ENCODE data around the gene EXOC4. TPM values are rescaled to one million over a fixed set of nuclear protein-coding genes. Genes with fewer than 3 reads are reported as not detected.
A peak's percentile ranks its signal among the peaks of the same experiment; 100 is the strongest.
"Not testable (repeated sequence)": the region's sequence is repeated elsewhere in the genome, so short reads cannot be mapped to it uniquely, and the experiment has no call there.

The EXOC4 gene
- total RNA-seq (2022) (91.9 and 92.0 TPM in 2 replicates), Bru-seq, nascent RNA (percentile 82 among the genes with signal in this experiment), BruChase-seq, experiment 1, labeled RNA remaining after a 6-hour chase (percentile 65 among the genes with signal in this experiment), BruChase-seq, experiment 2, labeled RNA remaining after a 2-hour chase (percentile 62 among the genes with signal in this experiment)
- long read RNA-seq, full-length matches to known transcripts: 7 of 18 reads
- long read RNA-seq, partial matches to known transcripts: 3 of 18 reads
- long read RNA-seq, other reads (novel, unspliced or antisense): 8 of 18 reads

- Mint-ChIP-seq H3K4me3 (ENCODE audit: low read depth, unreplicated experiment) (peak within 1 kb of the TSS; percentile 86), H3K36me3 (ENCODE audit: insufficient read depth, unreplicated experiment) (peaks cover 21% of the 10 kb centered on the region), H3K27ac (ENCODE audit: unreplicated experiment) (peak within 1 kb of the TSS; percentile 85), H3K4me1 (ENCODE audit: low read depth, unreplicated experiment) (peaks cover 14% of the 10 kb centered on the region), H3K9me3 (ENCODE audit: low read depth, unreplicated experiment) (no peaks in the 10 kb centered on the region), H3K27me3 (ENCODE audit: unreplicated experiment) (no peaks in the 10 kb centered on the region)
- TF ChIP-seq CTCF (IDR thresholded peaks at IDR 0.05; ENCODE audit: unreplicated experiment): no peak
- DNase-seq: peak; percentile 92
- TSS peak; percentile 55 for BruUV-seq (replicated peaks)
- intact Hi-C loops (cut with micrococcal nuclease; ENCODE audit: unreplicated experiment): loop anchor here (10.0 kb wide), 1 partner anchor 602 kb away; no protein-coding TSS in a partner anchor
- CTCF ChIA-PET: interaction anchor here (0.8 kb wide), 1 partner anchor 13 kb away, joined by 3 read pairs; no protein-coding TSS in a partner anchor
Observed at GRCh38 chr7:133252858-133253518, at the start of gene EXOC4. EXOC4 (plus strand) TSS chr7:133253078.

- intact Hi-C loops (cut with micrococcal nuclease; ENCODE audit: unreplicated experiment): no loop called here
- Mint-ChIP-seq H3K4me3 (ENCODE audit: low read depth, unreplicated experiment) (no peak overlapping the region), H3K36me3 (ENCODE audit: insufficient read depth, unreplicated experiment) (no peaks in the 10 kb centered on the region), H3K27me3 (ENCODE audit: unreplicated experiment) (peaks cover 10% of the 10 kb centered on the region), H3K4me1 (ENCODE audit: low read depth, unreplicated experiment) (no peaks in the 10 kb centered on the region), H3K27ac (ENCODE audit: unreplicated experiment) (no peak overlapping the region), H3K9me3 (ENCODE audit: low read depth, unreplicated experiment) (no peaks in the 10 kb centered on the region)
- CTCF ChIA-PET: no interaction called here
- no TSS peak for BruUV-seq (replicated peaks)
- no peak for DNase-seq
- no peak for TF ChIP-seq CTCF (IDR thresholded peaks at IDR 0.05; ENCODE audit: unreplicated experiment)
Observed at GRCh38 chr7:133203490-133203889, 49.4 kb upstream of the EXOC4 start.

GRCh38 chr7:133207687-133208086 lies 45.2 kb upstream of the EXOC4 start:
- peak; percentile 12 for TF ChIP-seq CTCF (IDR thresholded peaks at IDR 0.05; ENCODE audit: unreplicated experiment)

GRCh38 chr7:133210817-133211216 lies 42.1 kb upstream of the EXOC4 start:
- H3K27ac Mint-ChIP-seq (ENCODE audit: unreplicated experiment); H3K4me1 Mint-ChIP-seq (ENCODE audit: low read depth, unreplicated experiment); CTCF ChIA-PET; H3K9me3 Mint-ChIP-seq (ENCODE audit: low read depth, unreplicated experiment); H3K36me3 Mint-ChIP-seq (ENCODE audit: insufficient read depth, unreplicated experiment); BruUV-seq (replicated peaks); DNase-seq; intact Hi-C loops (cut with micrococcal nuclease; ENCODE audit: unreplicated experiment); H3K4me3 Mint-ChIP-seq (ENCODE audit: low read depth, unreplicated experiment): not testable (repeated sequence)
- H3K27me3 Mint-ChIP-seq (ENCODE audit: unreplicated experiment): peaks cover 47% of the 10 kb centered on the region

More at GRCh38 chr7:133207687-133208086, 45.2 kb upstream of the EXOC4 start:
- Mint-ChIP-seq H3K27me3 (ENCODE audit: unreplicated experiment) (peaks cover 34% of the 10 kb centered on the region), H3K4me3 (ENCODE audit: low read depth, unreplicated experiment) (no peak overlapping the region), H3K9me3 (ENCODE audit: low read depth, unreplicated experiment) (no peaks in the 10 kb centered on the region), H3K36me3 (ENCODE audit: insufficient read depth, unreplicated experiment) (no peaks in the 10 kb centered on the region), H3K4me1 (ENCODE audit: low read depth, unreplicated experiment) (no peaks in the 10 kb centered on the region), H3K27ac (ENCODE audit: unreplicated experiment) (no peak overlapping the region)
- intact Hi-C loops (cut with micrococcal nuclease; ENCODE audit: unreplicated experiment): no loop called here
- CTCF ChIA-PET: no interaction called here
- BruUV-seq (replicated peaks): no TSS peak
- DNase-seq: no peak

- H3K4me1 Mint-ChIP-seq (ENCODE audit: low read depth, unreplicated experiment); H3K27ac Mint-ChIP-seq (ENCODE audit: unreplicated experiment); CTCF ChIA-PET; H3K9me3 Mint-ChIP-seq (ENCODE audit: low read depth, unreplicated experiment); H3K4me3 Mint-ChIP-seq (ENCODE audit: low read depth, unreplicated experiment); intact Hi-C loops (cut with micrococcal nuclease; ENCODE audit: unreplicated experiment); H3K36me3 Mint-ChIP-seq (ENCODE audit: insufficient read depth, unreplicated experiment); BruUV-seq (replicated peaks); DNase-seq: not testable (repeated sequence)
- peaks cover 45% of the 10 kb centered on the region for H3K27me3 Mint-ChIP-seq (ENCODE audit: unreplicated experiment)
Observed at GRCh38 chr7:133213772-133214171, 39.1 kb upstream of the EXOC4 start.

All from Calu3 (cell line).